Sciatic nerve (tissue), 2 donors: ENCODE data around the gene MEIOSIN. TPM values are rescaled to one million over a fixed set of nuclear protein-coding genes. Genes with fewer than 3 reads are reported as not detected.
"Not testable (repeated sequence)": the region's sequence is repeated elsewhere in the genome, so short reads cannot be mapped to it uniquely, and the experiment has no call there.

Experiments used
- ATAC-seq: fragments of 200-7000 bp; cut with Tn5 transposase; one replicate; pipeline ENCODE4 v1.9.1; 2020; ENCODE audit warnings: mild to moderate bottlenecking, moderate library complexity
- DNase-seq: peaks from one replicate; pipeline ENCODE4 v3.0.0-alpha.2; 2020; ENCODE audit warnings: low spot score
- intact Hi-C: fragments of 100-400 bp; cut with DNase I; formaldehyde crosslinking; loops from one replicate; pipeline ENCODE4 v1.14.2; 2022
- total RNA-seq: library from RNA; stranded (reverse); fragmentation: NEBNext Ultra II Directional; extraction: Animal tissue kit (Norgen Biotek cat#: 25700); gene quantifications from one replicate; pipeline ENCODE4 v1.2.1, GENCODE V29; 2021
- donor health status: DM: no; HTN: no; CAD: no.
- donor health status: DM: no; HTN: no; CAD: no.

MEIOSIN gene
- total RNA-seq, 1 donor from 2014 or later, result not detected

GRCh38 chr19:45716359-45717130 is 16.7 kb upstream of the MEIOSIN start:
- no peak for ATAC-seq
- intact Hi-C loops, result no loop called here
- DNase-seq, result no peak

- DNase-seq (peak; percentile 99), ATAC-seq (peak; percentile 98)
- intact Hi-C loops, result no loop called here
These were observed 15.9 kb upstream of the MEIOSIN start for GRCh38 chr19:45717131-45717982.

- peak; percentile 67 for DNase-seq
- intact Hi-C loops, result no loop called here
- peak; percentile 0 for ATAC-seq
These were observed 15.1 kb upstream of the MEIOSIN start for GRCh38 chr19:45717983-45718650.

- intact Hi-C loops, ATAC-seq, DNase-seq: not testable (repeated sequence)
These were observed 13.2 kb upstream of the MEIOSIN start for GRCh38 chr19:45720065-45720464.

GRCh38 chr19:45728683-45729082 is 4.6 kb upstream of the MEIOSIN start:
- ATAC-seq, intact Hi-C loops, DNase-seq: not testable (repeated sequence)

GRCh38 chr19:45729800-45730290 is 3.4 kb upstream of the MEIOSIN start:
- DNase-seq, result no peak
- intact Hi-C loops, result no loop called here
- ATAC-seq, result no peak

- intact Hi-C loops, result no loop called here
- DNase-seq, result peak; percentile 97
- ATAC-seq, result peak; percentile 99
These were observed 2.6 kb upstream of the MEIOSIN start, which contains the start of gene FBXO46 for GRCh38 chr19:45730368-45731288. Gene FBXO46, minus strand, starts transcription at chr19:45730896. Its CDS starts 17,401 bp downstream, at chr19:45713495.

- intact Hi-C loops, result no loop called here
- DNase-seq (no peak), ATAC-seq (no peak)
These were observed 6.5 kb downstream of the MEIOSIN start for GRCh38 chr19:45739498-45740439.

GRCh38 chr19:45742969-45743368 is 9.7 kb downstream of the MEIOSIN start:
- DNase-seq (no peak), ATAC-seq (no peak)
- intact Hi-C loops, result no loop called here

- no peak for ATAC-seq
- intact Hi-C loops, result no loop called here
- DNase-seq, result no peak
These were observed 12.4 kb downstream of the MEIOSIN start for GRCh38 chr19:45745606-45746005.

GRCh38 chr19:45746866-45747265 is 13.6 kb downstream of the MEIOSIN start:
- no peak for ATAC-seq
- DNase-seq, result no peak
- intact Hi-C loops, result no loop called here

GRCh38 chr19:45747513-45747912 is 14.3 kb downstream of the MEIOSIN start:
- DNase-seq (no peak), ATAC-seq (no peak)
- intact Hi-C loops, result no loop called here

- ATAC-seq, intact Hi-C loops, DNase-seq: not testable (repeated sequence)
These were observed 18.2 kb downstream of the MEIOSIN start for GRCh38 chr19:45751483-45751882.

GRCh38 chr19:45752639-45753038 is 19.4 kb downstream of the MEIOSIN start:
- intact Hi-C loops, result no loop called here
- no peak for ATAC-seq
- DNase-seq, result no peak

- no peak for DNase-seq
- no peak for ATAC-seq
- intact Hi-C loops, result no loop called here
These were observed 20.3 kb downstream of the MEIOSIN start for GRCh38 chr19:45753548-45753947.

- no peak for DNase-seq
These were observed 21.1 kb downstream of the MEIOSIN start for GRCh38 chr19:45754323-45754722.

GRCh38 chr19:45757695-45758094 is 24.5 kb downstream of the MEIOSIN start:
- DNase-seq (no peak), ATAC-seq (no peak)
- intact Hi-C loops, result no loop called here

More at GRCh38 chr19:45754323-45754722, 21.1 kb downstream of the MEIOSIN start:
- intact Hi-C loops, result no loop called here
- no peak for ATAC-seq
